Measurements from ENCODE around the gene HS6ST2. TPM values are rescaled to one million over a fixed set of nuclear protein-coding genes. Genes with fewer than 3 reads are reported as not detected.

The HS6ST2 gene
- total and polyA plus RNA-seq, 10 of the 15 experiments (the other 5 are each of a cell fraction or from before 2014, with no cell fraction given) = not detected

GRCh38 chrX:132594129-132594528, 364.3 kb downstream of the HS6ST2 start:
- Histone ChIP-seq H2AFZ (ENCODE audit: control insufficient read depth, low read depth, low read length) (no peak overlapping the region), H4K20me1 (ENCODE audit: control insufficient read depth, insufficient read depth) (no peaks in the 10 kb centered on the region), H3K27me3 (replicated peaks in 1 of 2; ENCODE audit: control insufficient read depth in 2 of 2, insufficient read depth in 2 of 2, low read length in 1 of 2) (no peaks in the 10 kb centered on the region), H3K9me3 (replicated peaks; ENCODE audit: control insufficient read depth, insufficient read depth, low read length) (no peaks in the 10 kb centered on the region), H3K27ac (ENCODE audit: control insufficient read depth, insufficient read depth) (no peak overlapping the region), H3K4me1 (ENCODE audit: control insufficient read depth, insufficient read depth, low read length) (no peaks in the 10 kb centered on the region), H3K4me2 (ENCODE audit: control insufficient read depth, insufficient read depth) (no peak overlapping the region), H3K36me3 (ENCODE audit: control insufficient read depth in 2 of 2, insufficient read depth in 2 of 2, low read length in 1 of 2) (no peaks in the 10 kb centered on the region; a peak in 1 of 4 replicates), H3K79me2 (ENCODE audit: control insufficient read depth, insufficient read depth, low read length) (no peaks in the 10 kb centered on the region), H3K9ac (ENCODE audit: control insufficient read depth, insufficient read depth, low read length) (no peak overlapping the region), H3K4me3 (no peak overlapping the region)
- 40% methylated on average over 5 of the region's 5 CpGs for WGBS (ENCODE audit: insufficient coverage, insufficient replicate concordance, low lambda C conversion rate, missing lambda C conversion rate)
- BruUV-seq (replicated peaks) = no TSS peak
- RAD21 ChIA-PET (ENCODE audit: unreplicated experiment) = interaction anchor here (2.1 kb wide), 1 partner anchor 301 kb away, joined by 11 read pairs; no protein-coding TSS in a partner anchor
- FAIRE-seq (no peak), DNase-seq (ENCODE audit: low read depth, low spot score) (no peak), ATAC-seq (no peak)
- in situ Hi-C loops (cut with MboI) = loop anchor here (10.0 kb wide), 1 partner anchor 299 kb away; no protein-coding TSS in a partner anchor
- intact Hi-C loops (cut with micrococcal nuclease; ENCODE audit: unreplicated experiment) = loop anchor here (5.0 kb wide), 1 partner anchor 302 kb away; no protein-coding TSS in a partner anchor
- CTCF ChIA-PET = no interaction called here
- TF ChIP-seq YY1 (IDR thresholded peaks at IDR 0.05; ENCODE audit: low read depth, low read length) (no peak), SPI1 (IDR thresholded peaks at IDR 0.05; ENCODE audit: borderline replicate concordance, insufficient read depth, low read depth, low read length) (no peak), GATAD2B (conservative IDR thresholded peaks at IDR 0.05; ENCODE audit: low read depth) (no peak), RAD51 (IDR thresholded peaks at IDR 0.05) (no peak), ZBTB11 (CRISPR knock-in tag; IDR thresholded peaks at IDR 0.05) (no peak), ZNF274 (IDR thresholded peaks at IDR 0.05; ENCODE audit: insufficient read depth, insufficient read length) (no peak), LARP7 (IDR thresholded peaks at IDR 0.05) (no peak), ATF7 (IDR thresholded peaks at IDR 0.05; ENCODE audit: low read depth) (no peak), HCFC1 (IDR thresholded peaks at IDR 0.05; ENCODE audit: low read length) (no peak), ZBTB4 (CRISPR knock-in tag; IDR thresholded peaks at IDR 0.05) (no peak), ESRRA (IDR thresholded peaks at IDR 0.05; ENCODE audit: low read length) (no peak), MEF2B (IDR thresholded peaks at IDR 0.05; ENCODE audit: partially characterized antibody, poor library complexity, severe bottlenecking) (no peak), NFXL1 (IDR thresholded peaks at IDR 0.05; ENCODE audit: borderline replicate concordance) (no peak), POLR2AphosphoS2 (IDR thresholded peaks at IDR 0.05; ENCODE audit: low read depth, low read length) (no peak), ZNF384 (IDR thresholded peaks at IDR 0.05; ENCODE audit: borderline replicate concordance, low read depth, low read length) (no peak)
- POLR2A ChIA-PET = no interaction called here
- SMC1A ChIA-PET (ENCODE audit: uncharacterized antibody, unreplicated experiment) = interaction anchor here (1.2 to 1.9 kb wide), 2 partner anchors 103 to 301 kb away, joined by 3 to 9 read pairs; no protein-coding TSS in a partner anchor

All from GM12878 (cell line).